WTC11 (cell line): ENCODE results near the gene ESYT3. TPM values are rescaled to one million over a fixed set of nuclear protein-coding genes. Genes with fewer than 3 reads are reported as not detected.

Experiments used
- ATAC-seq: fragments of 200-7000 bp; cut with Tn5 transposase; 2 replicates; pipeline ENCODE4 v1.10.0; 2021; ENCODE audit warnings: mild to moderate bottlenecking, moderate library complexity
- CTCF ChIA-PET: fragments of 300-600 bp; sonication (Branson Sonifier 250); formaldehyde crosslinking; loops from one replicate; lab custom pipeline; 2021; ENCODE audit warnings: antibody characterized with exemption; lab: Charles Lee
- POLR2A ChIA-PET: fragments of 350-600 bp; sonication (Branson Sonifier 250); formaldehyde crosslinking; loops from one replicate; lab custom pipeline; 2021; ENCODE audit warnings: antibody characterized with exemption; lab: Charles Lee
- DNase-seq: peaks from one replicate; pipeline ENCODE4 v3.0.0; 2021; ENCODE audit warnings: low spot score
- H3K27ac Mint-ChIP-seq: 2 replicates; pipeline ENCODE4 v1.8.0; 2021; ENCODE audit warnings: mixed read lengths
- H3K27me3 Mint-ChIP-seq: 2 replicates; pipeline ENCODE4 v1.8.0; 2021; ENCODE audit warnings: low read depth, mild to moderate bottlenecking, moderate library complexity, mixed read lengths
- H3K36me3 Mint-ChIP-seq: 2 replicates; pipeline ENCODE4 v1.8.0; 2021; ENCODE audit warnings: mixed read lengths
- H3K4me1 Mint-ChIP-seq: 2 replicates; pipeline ENCODE4 v1.8.0; 2022; ENCODE audit warnings: mixed read lengths
- H3K4me3 Mint-ChIP-seq: 2 replicates; pipeline ENCODE4 v1.8.0; 2021; ENCODE audit warnings: mild to moderate bottlenecking, moderate library complexity, mixed read lengths
- H3K9me3 Mint-ChIP-seq: 2 replicates; pipeline ENCODE4 v1.8.0; 2021; ENCODE audit warnings: mixed read lengths
- ARID4B ChIP-seq: sonication (generic); formaldehyde crosslinking; IDR thresholded peaks from 2 replicates; pipeline ENCODE4 v1.8.0; 2023; ENCODE audit warnings: missing genetic modification reagents, mild to moderate bottlenecking, borderline replicate concordance
- ATF6 ChIP-seq: sonication (generic); formaldehyde crosslinking; IDR thresholded peaks from 2 replicates; pipeline ENCODE4 v1.8.1; 2023; ENCODE audit warnings: mild to moderate bottlenecking, missing genetic modification reagents
- CREM ChIP-seq: sonication (generic); formaldehyde crosslinking; IDR thresholded peaks from 2 replicates; pipeline ENCODE4 v1.8.1; 2022; ENCODE audit warnings: mild to moderate bottlenecking, missing genetic modification reagents, moderate library complexity
- CTCF ChIP-seq: fragments of 200-600 bp; IDR thresholded peaks from 2 replicates; pipeline ENCODE4 v1.8.0; 2022; ENCODE audit warnings: antibody characterized with exemption
- ESRRA ChIP-seq: sonication (generic); formaldehyde crosslinking; IDR thresholded peaks from 2 replicates; pipeline ENCODE4 v1.8.1; 2022; ENCODE audit warnings: mild to moderate bottlenecking, missing genetic modification reagents, borderline replicate concordance
- NR3C1 ChIP-seq: sonication (generic); formaldehyde crosslinking; conservative IDR thresholded peaks from 2 replicates; pipeline ENCODE4 v1.8.1; 2023; ENCODE audit warnings: low read depth, mild to moderate bottlenecking, missing genetic modification reagents
- RELA ChIP-seq: sonication (generic); formaldehyde crosslinking; IDR thresholded peaks from 2 replicates; pipeline ENCODE4 v1.8.1; 2022; ENCODE audit warnings: missing genetic modification reagents, mild to moderate bottlenecking, borderline replicate concordance
- RORB ChIP-seq: fragments of 250-450 bp; sonication (Bioruptor Pico); IDR thresholded peaks from 2 replicates; pipeline ENCODE4 v1.9.0; 2021; ENCODE audit warnings: mild to moderate bottlenecking
- TP53 ChIP-seq: sonication (generic); formaldehyde crosslinking; IDR thresholded peaks from 2 replicates; pipeline ENCODE4 v1.8.1; 2023; ENCODE audit warnings: mild to moderate bottlenecking, missing genetic modification reagents
- ZMAT4 ChIP-seq: fragments of 250-450 bp; sonication (Bioruptor Pico); IDR thresholded peaks from 2 replicates; pipeline ENCODE4 v1.9.0; 2021; ENCODE audit warnings: mild to moderate bottlenecking
- ZNF138 ChIP-seq: sonication (generic); formaldehyde crosslinking; conservative IDR thresholded peaks from 2 replicates; pipeline ENCODE4 v1.8.1; 2022; ENCODE audit warnings: mild to moderate bottlenecking, moderate library complexity, missing genetic modification reagents
- ZNF281 ChIP-seq: sonication (generic); formaldehyde crosslinking; IDR thresholded peaks from 2 replicates; pipeline ENCODE4 v1.8.0; 2023; ENCODE audit warnings: mild to moderate bottlenecking, missing genetic modification reagents
- total RNA-seq: library from RNA; stranded (reverse); gene quantifications from 3 replicates; pipeline ENCODE4 v1.2.3, GENCODE V29; 2021
- TF ChIP-seq, protein P1 (sequence below): sonication (generic); formaldehyde crosslinking; IDR thresholded peaks from 2 replicates; pipeline ENCODE4 v1.8.0; 2022; ENCODE audit warnings: missing genetic modification reagents
- TF ChIP-seq, protein P2 (sequence below): sonication (generic); formaldehyde crosslinking; IDR thresholded peaks from 2 replicates; pipeline ENCODE4 v1.8.1; 2023; ENCODE audit warnings: mild to moderate bottlenecking, missing genetic modification reagents, moderate library complexity

ESYT3 gene
- total RNA-seq, 1 experiment from 2014 or later: 6.4 TPM

DNA sequence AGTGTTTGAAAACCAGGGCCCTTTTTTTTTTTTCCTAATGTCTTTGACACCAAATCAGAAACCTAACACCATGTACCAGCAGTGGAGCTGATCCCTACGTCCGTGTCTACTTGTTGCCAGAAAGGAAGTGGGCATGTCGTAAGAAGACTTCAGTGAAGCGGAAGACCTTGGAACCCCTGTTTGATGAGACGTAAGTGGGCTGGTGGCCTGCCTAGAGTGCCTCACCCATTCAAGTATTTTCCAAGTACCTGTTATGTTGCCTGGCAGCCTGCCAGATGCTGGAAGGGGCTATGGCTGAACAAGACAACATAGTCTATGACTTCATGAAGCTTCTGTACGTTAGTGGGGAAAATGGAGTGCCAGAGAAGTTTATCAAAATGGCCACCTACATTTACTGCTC lies 39.7 kb downstream of the ESYT3 start (continued):
- TF ChIP-seq, protein P1, sequence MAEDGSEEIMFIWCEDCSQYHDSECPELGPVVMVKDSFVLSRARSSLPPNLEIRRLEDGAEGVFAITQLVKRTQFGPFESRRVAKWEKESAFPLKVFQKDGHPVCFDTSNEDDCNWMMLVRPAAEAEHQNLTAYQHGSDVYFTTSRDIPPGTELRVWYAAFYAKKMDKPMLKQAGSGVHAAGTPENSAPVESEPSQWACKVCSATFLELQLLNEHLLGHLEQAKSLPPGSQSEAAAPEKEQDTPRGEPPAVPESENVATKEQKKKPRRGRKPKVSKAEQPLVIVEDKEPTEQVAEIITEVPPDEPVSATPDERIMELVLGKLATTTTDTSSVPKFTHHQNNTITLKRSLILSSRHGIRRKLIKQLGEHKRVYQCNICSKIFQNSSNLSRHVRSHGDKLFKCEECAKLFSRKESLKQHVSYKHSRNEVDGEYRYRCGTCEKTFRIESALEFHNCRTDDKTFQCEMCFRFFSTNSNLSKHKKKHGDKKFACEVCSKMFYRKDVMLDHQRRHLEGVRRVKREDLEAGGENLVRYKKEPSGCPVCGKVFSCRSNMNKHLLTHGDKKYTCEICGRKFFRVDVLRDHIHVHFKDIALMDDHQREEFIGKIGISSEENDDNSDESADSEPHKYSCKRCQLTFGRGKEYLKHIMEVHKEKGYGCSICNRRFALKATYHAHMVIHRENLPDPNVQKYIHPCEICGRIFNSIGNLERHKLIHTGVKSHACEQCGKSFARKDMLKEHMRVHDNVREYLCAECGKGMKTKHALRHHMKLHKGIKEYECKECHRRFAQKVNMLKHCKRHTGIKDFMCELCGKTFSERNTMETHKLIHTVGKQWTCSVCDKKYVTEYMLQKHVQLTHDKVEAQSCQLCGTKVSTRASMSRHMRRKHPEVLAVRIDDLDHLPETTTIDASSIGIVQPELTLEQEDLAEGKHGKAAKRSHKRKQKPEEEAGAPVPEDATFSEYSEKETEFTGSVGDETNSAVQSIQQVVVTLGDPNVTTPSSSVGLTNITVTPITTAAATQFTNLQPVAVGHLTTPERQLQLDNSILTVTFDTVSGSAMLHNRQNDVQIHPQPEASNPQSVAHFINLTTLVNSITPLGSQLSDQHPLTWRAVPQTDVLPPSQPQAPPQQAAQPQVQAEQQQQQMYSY (CRISPR knock-in tag): no peak
- TF ChIP-seq, protein P2, sequence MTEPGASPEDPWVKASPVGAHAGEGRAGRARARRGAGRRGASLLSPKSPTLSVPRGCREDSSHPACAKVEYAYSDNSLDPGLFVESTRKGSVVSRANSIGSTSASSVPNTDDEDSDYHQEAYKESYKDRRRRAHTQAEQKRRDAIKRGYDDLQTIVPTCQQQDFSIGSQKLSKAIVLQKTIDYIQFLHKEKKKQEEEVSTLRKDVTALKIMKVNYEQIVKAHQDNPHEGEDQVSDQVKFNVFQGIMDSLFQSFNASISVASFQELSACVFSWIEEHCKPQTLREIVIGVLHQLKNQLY: no peak
- TF ChIP-seq ZNF138 (no peak), RELA (CRISPR knock-in tag) (no peak), CREM (CRISPR knock-in tag) (no peak), ZNF281 (CRISPR knock-in tag) (no peak)

DNA sequence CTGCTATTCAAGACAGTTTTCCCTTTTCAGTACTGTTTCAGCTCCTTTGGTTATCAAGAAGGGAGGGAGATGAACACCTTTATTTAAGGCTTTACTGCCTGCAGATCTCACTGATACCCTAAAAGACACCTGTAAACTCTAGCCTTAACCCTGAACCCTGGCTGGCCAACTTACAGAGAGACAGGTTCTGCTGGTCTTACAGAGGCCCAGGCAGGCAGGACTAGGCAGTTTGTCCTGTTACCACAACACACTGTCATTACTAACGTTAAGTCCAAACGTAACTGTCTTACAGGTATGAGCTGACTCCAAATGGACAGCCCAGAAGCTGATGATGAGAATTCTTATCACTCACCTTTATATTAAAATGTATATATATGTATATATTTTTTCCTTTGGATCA lies 42.1 kb downstream of the ESYT3 start:
- ChIA-PET CTCF (no interaction called here), POLR2A (interaction anchor here (0.6 kb wide), 1 partner anchor 338 kb away, joined by 3 read pairs; no protein-coding TSS in a partner anchor)
- H3K36me3 Mint-ChIP-seq: no peaks in the 10 kb centered on the region

DNA sequence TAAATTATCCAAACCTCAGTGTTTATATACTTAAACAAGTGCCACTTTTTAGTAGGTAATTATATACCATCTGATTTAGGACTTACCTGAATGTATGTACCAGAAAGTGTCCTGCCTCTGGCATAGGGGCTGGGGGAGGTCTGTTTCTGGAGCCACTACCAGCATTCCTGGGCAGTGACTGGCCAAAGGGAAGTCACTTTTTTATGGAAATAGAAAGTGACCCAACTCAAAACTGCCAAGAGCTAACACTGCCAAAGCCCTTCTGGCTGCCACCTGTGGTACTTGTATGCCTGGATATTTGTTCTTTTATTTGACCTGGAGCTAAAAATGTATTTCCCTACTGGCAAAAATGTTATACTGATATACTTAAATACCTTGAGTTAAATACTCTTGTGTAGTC lies 42.7 kb downstream of the ESYT3 start:
- ATAC-seq: no peak
- H3K9me3 Mint-ChIP-seq: no peaks in the 10 kb centered on the region
- H3K27me3 Mint-ChIP-seq: no peaks in the 10 kb centered on the region
- no peak overlapping the region for H3K27ac Mint-ChIP-seq
- CTCF ChIA-PET: interaction anchor here (1.5 to 2.7 kb wide), 2 partner anchors 26 to 445 kb away, joined by 4 to 58 read pairs; no protein-coding TSS in a partner anchor
- H3K36me3 Mint-ChIP-seq: no peaks in the 10 kb centered on the region
- POLR2A ChIA-PET: no interaction called here
- H3K4me1 Mint-ChIP-seq: peaks cover 4% of the 10 kb centered on the region
- H3K4me3 Mint-ChIP-seq: no peak overlapping the region
- DNase-seq: no peak
- TF ChIP-seq ESRRA (CRISPR knock-in tag) (no peak), ZNF138 (no peak), RORB (CRISPR knock-in tag) (no peak), ZMAT4 (CRISPR knock-in tag) (no peak), NR3C1 (CRISPR knock-in tag) (no peak), ARID4B (CRISPR knock-in tag) (no peak), TP53 (no peak), CTCF (no peak)

More for the DNA sequence above, 42.1 kb downstream of the ESYT3 start:
- Mint-ChIP-seq H3K9me3 (no peaks in the 10 kb centered on the region), H3K4me1 (peaks cover 4% of the 10 kb centered on the region), H3K4me3 (no peak overlapping the region), H3K27ac (no peak overlapping the region), H3K27me3 (no peaks in the 10 kb centered on the region)
- no peak for TF ChIP-seq ATF6 (CRISPR knock-in tag)
- DNase-seq (no peak), ATAC-seq (no peak)
